GM12878 (cell line): ENCODE results near the gene FRS3. TPM values are rescaled to one million over a fixed set of nuclear protein-coding genes. Genes with fewer than 3 reads are reported as not detected.

ENCODE experiments used
- ATAC-seq: fragments of 200-7000 bp; cut with Tn5 transposase; 3 replicates; pipeline ENCODE4 v1.9.1; 2020; ENCODE audit warnings: mild to moderate bottlenecking, moderate library complexity
- BruUV-seq: library from RNA; stranded (reverse); fragments of 400-500 nt; replicated peaks from 2 replicates; lab custom pipeline; 2021; lab: Mats Ljungman, UMichigan
- CTCF ChIA-PET: fragments of 300-600 bp; sonication (Branson Sonifier 250); formaldehyde crosslinking; extraction: SDS; loops from one replicate; lab custom pipeline; 2021; ENCODE audit warnings: inconsistent platforms; lab: Yijun Ruan, JAX
- POLR2A ChIA-PET: fragments of 350-600 bp; formaldehyde crosslinking; extraction: SDS; loops from one replicate; lab custom pipeline; 2021; ENCODE audit warnings: inconsistent platforms; lab: Charles Lee
- RAD21 ChIA-PET: fragments of 300-600 bp; sonication (Branson Sonifier 250); formaldehyde crosslinking; loops from one replicate; lab custom pipeline; 2023; ENCODE audit warnings: antibody characterized with exemption; ENCODE audit not compliant: unreplicated experiment; lab: Charles Lee
- SMC1A ChIA-PET: fragments of 300-600 bp; sonication (Branson Sonifier 250); formaldehyde crosslinking; loops from one replicate; lab custom pipeline; 2023; ENCODE audit not compliant: unreplicated experiment, uncharacterized antibody; lab: Charles Lee
- DNase-seq: peaks from one replicate; pipeline ENCODE4 v3.0.0-alpha.2; 2011; ENCODE audit warnings: low read depth, low spot score
- FAIRE-seq: peaks from 3 replicates; lab custom pipeline; 2011; peaks lifted over from hg19 to GRCh38; lab: Jason Lieb, UNC
- H2AFZ ChIP-seq: 2 replicates; pipeline ENCODE4 v1.6.0; 2011; ENCODE audit warnings: low read depth, low read length, control low read depth; ENCODE audit not compliant: control insufficient read depth
- H3K27ac ChIP-seq: 2 replicates; pipeline ENCODE4 v1.5.1; 2011; ENCODE audit warnings: control low read depth; ENCODE audit not compliant: control insufficient read depth, insufficient read depth
- H3K27me3 ChIP-seq, 2 experiments: replicated peaks in 1 of 2; 2 replicates each; pipeline versions ENCODE4 v1.6.0 to v1.6.1; 2011; ENCODE audit warnings: low read length in 1 of 2; ENCODE audit not compliant: control insufficient read depth in 2 of 2, insufficient read depth in 2 of 2
- H3K36me3 ChIP-seq, 2 experiments: 2 replicates each; pipeline ENCODE4 v1.5.1; 2011; ENCODE audit warnings: low read length in 1 of 2; ENCODE audit not compliant: control insufficient read depth in 2 of 2, insufficient read depth in 2 of 2
- H3K4me1 ChIP-seq: 2 replicates; pipeline ENCODE4 v1.6.1; 2011; ENCODE audit warnings: mild to moderate bottlenecking, low read length, moderate library complexity, mixed read lengths; ENCODE audit not compliant: control insufficient read depth, insufficient read depth
- H3K4me2 ChIP-seq: 2 replicates; pipeline ENCODE4 v1.6.0; 2011; ENCODE audit warnings: control low read depth; ENCODE audit not compliant: control insufficient read depth, insufficient read depth
- H3K4me3 ChIP-seq: fragments of 200-600 bp; sonication (generic); 2 replicates; pipeline ENCODE4 v1.5.1; 2016
- H3K79me2 ChIP-seq: 2 replicates; pipeline ENCODE4 v1.6.0; 2011; ENCODE audit warnings: low read length; ENCODE audit not compliant: control insufficient read depth, insufficient read depth
- H3K9ac ChIP-seq: 2 replicates; pipeline ENCODE4 v1.8.0; 2011; ENCODE audit warnings: low read length, control low read depth, mixed read lengths; ENCODE audit not compliant: control insufficient read depth, insufficient read depth
- H3K9me3 ChIP-seq: replicated peaks from 3 replicates; pipeline ENCODE4 v1.5.1; 2011; ENCODE audit warnings: mild to moderate bottlenecking, low read length; ENCODE audit not compliant: control insufficient read depth, insufficient read depth
- H4K20me1 ChIP-seq: 2 replicates; pipeline ENCODE4 v1.6.0; 2011; ENCODE audit not compliant: control insufficient read depth, insufficient read depth
- BACH1 ChIP-seq: fragments of 450-650 bp; IDR thresholded peaks from 2 replicates; pipeline ENCODE4 v1.6.1; 2017; ENCODE audit warnings: mild to moderate bottlenecking, borderline replicate concordance
- DPF2 ChIP-seq: fragments of 450-650 bp; IDR thresholded peaks from 2 replicates; pipeline ENCODE4 v1.6.1; 2017; ENCODE audit warnings: mild to moderate bottlenecking
- EED ChIP-seq: sonication (generic); IDR thresholded peaks from 2 replicates; pipeline ENCODE4 v1.6.1; 2016; ENCODE audit warnings: antibody characterized with exemption, low read depth
- EGR1 ChIP-seq, 2 experiments: IDR thresholded peaks; 1 replicate in 1 of 2; 2 replicates in 1 of 2; pipeline ENCODE4 v1.6.1; 2011 to 2012; ENCODE audit warnings: low read depth in 2 of 2, low read length in 2 of 2, borderline replicate concordance in 1 of 2, mild to moderate bottlenecking in 1 of 2, moderate library complexity in 1 of 2
- GABPA ChIP-seq: IDR thresholded peaks from 2 replicates; pipeline ENCODE4 v1.6.1; 2014; ENCODE audit warnings: antibody characterized with exemption, low read depth, mild to moderate bottlenecking, inconsistent platforms
- HCFC1 ChIP-seq: fragments of 150-350 bp; IDR thresholded peaks from 2 replicates; pipeline ENCODE4 v1.6.1; 2014; ENCODE audit warnings: low read length
- HDGF ChIP-seq: fragments of 450-650 bp; IDR thresholded peaks from 2 replicates; pipeline ENCODE4 v1.6.1; 2016; ENCODE audit warnings: antibody characterized with exemption
- HSF1 ChIP-seq: fragments of 150-350 bp; IDR thresholded peaks from 2 replicates; pipeline ENCODE4 v1.6.1; 2014; ENCODE audit warnings: mild to moderate bottlenecking, low read depth, low read length
- KAT2A ChIP-seq: conservative IDR thresholded peaks from 2 replicates; pipeline ENCODE4 v1.6.1; 2011; ENCODE audit warnings: low read depth, low read length; ENCODE audit not compliant: control insufficient read depth
- NFXL1 ChIP-seq: fragments of 450-650 bp; IDR thresholded peaks from 2 replicates; pipeline ENCODE4 v1.6.1; 2017; ENCODE audit warnings: antibody characterized with exemption, mild to moderate bottlenecking, borderline replicate concordance
- NKRF ChIP-seq: fragments of 450-650 bp; conservative IDR thresholded peaks from 2 replicates; pipeline ENCODE4 v1.6.1; 2017; ENCODE audit warnings: mild to moderate bottlenecking, moderate library complexity
- NR2F1 ChIP-seq: fragments of 450-650 bp; conservative IDR thresholded peaks from 2 replicates; pipeline ENCODE4 v1.6.1; 2017; ENCODE audit warnings: mild to moderate bottlenecking
- POLR2A ChIP-seq: IDR thresholded peaks from 2 replicates; pipeline ENCODE4 v1.6.1; 2011; ENCODE audit warnings: low read depth, mild to moderate bottlenecking, low read length
- SP1 ChIP-seq: IDR thresholded peaks from one replicate; pipeline ENCODE4 v1.6.1; 2011; ENCODE audit warnings: low read depth, low read length
- TCF3 ChIP-seq: IDR thresholded peaks from 2 replicates; pipeline ENCODE4 v1.6.1; 2012; ENCODE audit warnings: low read depth, mild to moderate bottlenecking, low read length, borderline replicate concordance; ENCODE audit not compliant: insufficient read depth
- YY1 ChIP-seq: IDR thresholded peaks from 2 replicates; pipeline ENCODE4 v1.6.1; 2011; ENCODE audit warnings: low read depth, mild to moderate bottlenecking, low read length
- ZBTB4 ChIP-seq: fragments of 450-650 bp; formaldehyde crosslinking; IDR thresholded peaks from 2 replicates; pipeline ENCODE4 v1.4.0; 2022; ENCODE audit warnings: mild to moderate bottlenecking, moderate library complexity
- WGBS: methylation state at CpG from one replicate; pipeline ENCODE4 v1.1.6; 2016; ENCODE audit warnings: low lambda C conversion rate; ENCODE audit not compliant: insufficient replicate concordance, insufficient coverage; ENCODE audit errors: missing lambda C conversion rate; 5-methylcytosine and 5-hydroxymethylcytosine counted together
- in situ Hi-C: fragments of 300-500 bp; cut with MboI; formaldehyde crosslinking; loops from 9 replicates; pipeline ENCODE4 v1.14.3; 2018; ENCODE audit warnings: mixed read lengths
- intact Hi-C: fragments of 100-400 bp; cut with micrococcal nuclease; formaldehyde crosslinking; loops from one replicate; pipeline ENCODE4 v1.14.2; 2022; ENCODE audit not compliant: unreplicated experiment
- polyA plus RNA-seq, 11 experiments: library from polyadenylated mRNA; depleted of rRNA in 4 of 11; unstranded in 6 of 11; stranded (reverse) in 5 of 11; fragments of >200 nt; fragmentation: Nextera tagmentation in 4 of 11; fragmentation: Illumina TruSeq in 1 of 11; extraction: Ambion mirVana in 4 of 11; extraction: Trizol in 1 of 11; gene quantifications; 1 replicate in 1 of 11; 2 replicates in 10 of 11; pipeline versions ENCODE4 v1.2.1 to v1.2.3, GENCODE V29; 2011 to 2016; ENCODE audit warnings: inconsistent platforms in 2 of 11, missing spikeins in 2 of 11, low read depth in 1 of 11
- total RNA-seq, 4 experiments: library from RNA; depleted of rRNA in 3 of 4; stranded (reverse); fragments of >200 nt in 3 of 4; fragmentation: Illumina TruSeq in 1 of 4; extraction: Trizol in 1 of 4; gene quantifications; 2 replicates each; pipeline versions ENCODE4 v1.2.1 to v1.2.3, GENCODE V29; 2013 to 2021

FRS3 gene
- total and polyA plus RNA-seq, 10 of the 15 experiments (the other 5 are each of a cell fraction or from before 2014, with no cell fraction given), result 0.05 to 3.4 (median 1.5) TPM

DNA sequence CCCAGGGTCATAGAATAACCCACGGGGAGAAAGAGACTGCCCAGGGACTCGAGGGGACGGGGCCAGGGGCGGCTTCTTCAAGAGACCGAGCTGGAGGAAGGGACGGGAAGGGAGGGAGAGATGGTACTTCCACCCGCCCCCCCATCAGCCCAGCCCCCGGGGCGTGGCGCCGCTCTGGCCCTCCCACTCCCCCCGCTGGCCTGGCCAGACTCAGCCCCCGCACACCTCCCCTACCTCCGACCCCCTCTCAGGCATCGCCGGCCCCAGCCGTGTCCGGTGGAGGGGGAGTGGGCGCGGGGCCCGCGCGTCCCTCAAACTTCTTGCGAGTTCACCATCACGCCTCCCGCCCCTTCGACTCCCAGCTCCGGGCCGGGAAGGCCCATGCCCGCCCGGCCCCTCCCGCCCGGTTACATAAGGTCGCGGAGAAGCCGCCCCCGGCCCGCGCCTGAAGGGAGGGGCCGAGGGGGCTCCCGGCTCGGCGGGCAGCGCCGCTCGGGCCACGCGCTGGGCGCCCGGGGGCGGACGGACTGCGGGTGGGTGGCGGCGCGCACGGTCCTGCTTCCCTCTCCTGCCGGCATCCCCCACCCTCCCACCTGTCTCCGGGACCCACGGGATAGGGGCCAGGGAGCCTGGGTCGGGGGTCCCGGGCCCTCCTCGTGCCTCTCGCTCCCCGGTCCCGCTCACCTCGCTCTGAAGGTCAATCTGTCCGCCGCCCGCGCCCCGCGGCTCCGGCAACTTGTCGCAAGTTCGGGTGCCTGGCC lies 44.9 kb downstream of the FRS3 start:
- CTCF ChIA-PET, result interaction anchor here (0.6 to 6.2 kb wide), 18 partner anchors 9 to 1435 kb away, joined by 3 to 87 read pairs (median 6); partner anchors contain the start of gene TOMM6
- ATAC-seq (peak; percentile 61), FAIRE-seq (no peak), DNase-seq (no peak)
- H4K20me1 ChIP-seq, result no peaks in the 10 kb centered on the region
- in situ Hi-C loops, result no loop called here
- H3K27me3 ChIP-seq, result no peaks in the 10 kb centered on the region; a peak in 1 of 4 replicates
- H3K27ac ChIP-seq, result peak overlapping the region; percentile 98
- H3K4me2 ChIP-seq, result peak overlapping the region; percentile 47; the same call in 1 of the 2 replicates
- SMC1A ChIA-PET, result interaction anchor here (0.8 to 8.5 kb wide), 11 partner anchors 10 to 401 kb away, joined by 3 to 168 read pairs (median 5); no protein-coding TSS in a partner anchor
- WGBS, result 1% methylated on average over 51 of the region's 76 CpGs
- BruUV-seq, result no TSS peak
- intact Hi-C loops, result loop anchor here (1.0 to 10.0 kb wide), 6 partner anchors 29 to 660 kb away; partner anchors contain the start of genes FOXP4, NFYA, OARD1 and TOMM6
- H3K9ac ChIP-seq, result peak overlapping the region; percentile 80
- H3K36me3 ChIP-seq, result no peaks in the 10 kb centered on the region
- peak overlapping the region; percentile 92 for H3K4me3 ChIP-seq
- RAD21 ChIA-PET, result interaction anchor here (0.8 to 8.5 kb wide), 11 partner anchors 17 to 400 kb away, joined by 3 to 300 read pairs (median 5); partner anchors contain the start of genes BYSL, MED20 and NCR2
- POLR2A ChIA-PET, result interaction anchor here (0.7 to 9.6 kb wide), 9 partner anchors 9 to 401 kb away, joined by 3 to 293 read pairs (median 4); no protein-coding TSS in a partner anchor
- peaks cover 48% of the 10 kb centered on the region for H3K79me2 ChIP-seq
- H3K9me3 ChIP-seq, result no peaks in the 10 kb centered on the region
- H3K4me1 ChIP-seq, result peaks cover 6% of the 10 kb centered on the region
- peak overlapping the region; percentile 48 for H2AFZ ChIP-seq
- TF ChIP-seq EED (no peak; the same call in 1 of the 2 replicates), GABPA (no peak), NKRF (no peak; the same call in 1 of the 2 replicates), KAT2A (no peak), HSF1 (no peak), EGR1 (IDR thresholded peaks at IDR 0.05; ENCODE audit: borderline replicate concordance in 1 of 2, low read depth in 2 of 2, low read length in 2 of 2) (peak in 1 of 2 experiments; percentile 77; a peak in 2 of 3 replicates), NR2F1 (peak; percentile 75; the same call in 1 of the 2 replicates), POLR2A (peak; percentile 56), YY1 (0 out of 2 replicates have a peak, but pooled peaks have one; percentile 6), HDGF (peak; percentile 61; the same call in 1 of the 2 replicates), TCF3 (no peak), DPF2 (peak; percentile 84; the same call in 1 of the 2 replicates), NFXL1 (no peak), ZBTB4 (no peak), BACH1 (peak; percentile 55; the same call in 1 of the 2 replicates), HCFC1 (no peak), SP1 (peak; percentile 53)
